Natural killer cell (primary cell): Measurements from ENCODE around the gene DDIAS. TPM values are rescaled to one million over a fixed set of nuclear protein-coding genes. Genes with fewer than 3 reads are reported as not detected.

Experiments
- ATAC-seq, 3 donors: fragments of 150-1000 bp in 2 of 3; fragments of 200-7000 bp in 1 of 3; cut with Tn5 transposase; 1 replicate in 1 of 3; 2 replicates in 2 of 3; pipeline ENCODE4 v1.10.0; 2021; ENCODE audit warnings: mild to moderate bottlenecking in 2 of 3, moderate library complexity in 2 of 3
- DNase-seq, 2 donors: peaks; one replicate each; pipeline versions ENCODE4 v3.0.0 to v3.0.0-alpha.2; 2013 to 2021; ENCODE audit warnings: mixed read lengths in 1 of 2
- H3K27ac ChIP-seq: one replicate; pipeline ENCODE4 v1.5.1; 2013; ENCODE audit warnings: mild to moderate bottlenecking, low read length
- H3K27me3 ChIP-seq: one replicate; pipeline ENCODE4 v1.6.1; 2013; ENCODE audit warnings: low read length; ENCODE audit not compliant: control insufficient read depth, insufficient read depth
- H3K36me3 ChIP-seq: one replicate; pipeline ENCODE4 v1.6.1; 2013; ENCODE audit warnings: low read length; ENCODE audit not compliant: control insufficient read depth, insufficient read depth
- H3K4me1 ChIP-seq: one replicate; pipeline ENCODE4 v1.6.1; 2013; ENCODE audit warnings: low read length; ENCODE audit not compliant: control insufficient read depth, insufficient read depth
- H3K4me3 ChIP-seq: one replicate; pipeline ENCODE4 v1.5.1; 2013; ENCODE audit warnings: low read length
- H3K9me3 ChIP-seq: one replicate; pipeline ENCODE4 v1.6.1; 2013; ENCODE audit warnings: low read length; ENCODE audit not compliant: control insufficient read depth, insufficient read depth
- H3K27ac Mint-ChIP-seq, 2 donors: one replicate each; pipeline ENCODE4 v1.8.0; 2022; ENCODE audit warnings: mild to moderate bottlenecking in 2 of 2, mixed read lengths in 2 of 2, moderate library complexity in 1 of 2
- H3K27me3 Mint-ChIP-seq, 2 donors: one replicate each; pipeline ENCODE4 v1.8.0; 2022; ENCODE audit warnings: low read depth in 2 of 2, mixed read lengths in 2 of 2
- H3K36me3 Mint-ChIP-seq: one replicate; pipeline ENCODE4 v1.8.0; 2022; ENCODE audit warnings: mixed read lengths
- H3K4me1 Mint-ChIP-seq, 2 donors: one replicate each; pipeline ENCODE4 v1.8.0; 2022; ENCODE audit warnings: mixed read lengths in 2 of 2
- H3K4me3 Mint-ChIP-seq: one replicate; pipeline ENCODE4 v1.8.0; 2022; ENCODE audit warnings: mild to moderate bottlenecking, moderate library complexity, mixed read lengths
- H3K9me3 Mint-ChIP-seq, 2 donors: one replicate each; pipeline ENCODE4 v1.8.0; 2022; ENCODE audit warnings: mixed read lengths in 2 of 2
- WGBS: methylation state at CpG from one replicate; pipeline ENCODE4 v1.1.7; 2013; ENCODE audit warnings: missing lambda C conversion rate; ENCODE audit not compliant: insufficient coverage; 5-methylcytosine and 5-hydroxymethylcytosine counted together
- intact Hi-C: fragments of 100-400 bp; cut with micrococcal nuclease; formaldehyde crosslinking; loops from one replicate; pipeline ENCODE4 v1.14.2; 2022
- total RNA-seq, 4 donors: library from RNA; stranded (reverse); fragments of 120-200 nt in 1 of 4; gene quantifications; one replicate each; pipeline versions ENCODE4 v1.2.3 to v1.2.4, GENCODE V29; 2013 to 2022
- TF ChIP-seq, protein P1 (sequence below): fragments of 200-600 bp; IDR thresholded peaks from one replicate; pipeline ENCODE4 v1.8.0; 2022; ENCODE audit warnings: antibody characterized with exemption

Gene DDIAS
- total RNA-seq, 3 donors from 2014 or later (not counting 1 experiment from before 2014, with no cell fraction given): 0.89 to 2.4 (median 1.8) TPM

DNA sequence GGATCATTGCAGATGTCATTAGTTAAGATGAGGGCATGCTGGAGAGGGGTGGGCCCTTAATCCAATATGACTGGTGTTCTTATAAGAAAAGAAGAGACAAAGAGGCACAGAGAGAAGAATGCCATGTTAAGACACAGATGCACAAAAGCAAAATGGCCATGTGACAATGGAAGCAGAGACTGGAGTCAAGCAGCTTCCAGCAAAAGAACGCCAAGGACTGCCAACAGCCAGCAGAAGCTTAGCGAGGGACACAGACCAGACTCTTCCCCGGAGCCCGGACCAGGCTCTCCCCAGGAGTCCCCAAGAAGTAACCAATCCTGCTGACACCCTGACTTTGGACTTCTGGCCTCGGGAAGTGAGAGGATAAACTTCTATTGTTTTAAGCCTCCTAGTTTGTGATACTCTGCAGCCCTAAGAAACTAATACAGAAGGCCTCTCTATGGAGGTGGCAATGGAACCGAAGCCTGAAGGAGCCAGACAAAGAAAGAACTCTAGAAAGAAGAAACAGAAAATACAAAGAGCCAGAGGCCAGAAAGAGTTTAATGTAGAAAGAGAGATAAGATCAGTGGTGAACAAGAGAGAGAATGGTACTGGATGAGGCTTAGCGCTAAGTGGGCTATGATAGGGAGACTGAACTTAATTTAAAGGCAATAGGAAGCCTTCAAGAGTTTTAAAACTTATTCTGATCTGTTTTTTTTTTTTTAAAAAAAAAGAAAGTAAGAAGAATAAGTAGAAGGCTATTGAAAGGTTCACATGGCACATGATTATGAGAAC, 29.0 kb upstream of the DDIAS start:
- 89% methylated on average over 7 of the region's 7 CpGs for WGBS
- ATAC-seq (no peak), DNase-seq (no peak)
- Mint-ChIP-seq H3K27ac (no peak overlapping the region), H3K27me3 (no peaks in the 10 kb centered on the region), H3K9me3 (no peaks in the 10 kb centered on the region), H3K4me1 (peaks cover 19 to 22% of the 10 kb centered on the region in 2 donors), H3K4me3 (no peak overlapping the region), H3K36me3 (no peaks in the 10 kb centered on the region)
- TF ChIP-seq, protein P1, sequence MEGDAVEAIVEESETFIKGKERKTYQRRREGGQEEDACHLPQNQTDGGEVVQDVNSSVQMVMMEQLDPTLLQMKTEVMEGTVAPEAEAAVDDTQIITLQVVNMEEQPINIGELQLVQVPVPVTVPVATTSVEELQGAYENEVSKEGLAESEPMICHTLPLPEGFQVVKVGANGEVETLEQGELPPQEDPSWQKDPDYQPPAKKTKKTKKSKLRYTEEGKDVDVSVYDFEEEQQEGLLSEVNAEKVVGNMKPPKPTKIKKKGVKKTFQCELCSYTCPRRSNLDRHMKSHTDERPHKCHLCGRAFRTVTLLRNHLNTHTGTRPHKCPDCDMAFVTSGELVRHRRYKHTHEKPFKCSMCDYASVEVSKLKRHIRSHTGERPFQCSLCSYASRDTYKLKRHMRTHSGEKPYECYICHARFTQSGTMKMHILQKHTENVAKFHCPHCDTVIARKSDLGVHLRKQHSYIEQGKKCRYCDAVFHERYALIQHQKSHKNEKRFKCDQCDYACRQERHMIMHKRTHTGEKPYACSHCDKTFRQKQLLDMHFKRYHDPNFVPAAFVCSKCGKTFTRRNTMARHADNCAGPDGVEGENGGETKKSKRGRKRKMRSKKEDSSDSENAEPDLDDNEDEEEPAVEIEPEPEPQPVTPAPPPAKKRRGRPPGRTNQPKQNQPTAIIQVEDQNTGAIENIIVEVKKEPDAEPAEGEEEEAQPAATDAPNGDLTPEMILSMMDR: no peak
- Histone ChIP-seq H3K27ac (no peak overlapping the region), H3K27me3 (no peaks in the 10 kb centered on the region), H3K9me3 (peaks cover 4% of the 10 kb centered on the region), H3K4me1 (peaks cover 2% of the 10 kb centered on the region), H3K4me3 (no peak overlapping the region), H3K36me3 (no peaks in the 10 kb centered on the region)
- intact Hi-C loops: no loop called here

DNA sequence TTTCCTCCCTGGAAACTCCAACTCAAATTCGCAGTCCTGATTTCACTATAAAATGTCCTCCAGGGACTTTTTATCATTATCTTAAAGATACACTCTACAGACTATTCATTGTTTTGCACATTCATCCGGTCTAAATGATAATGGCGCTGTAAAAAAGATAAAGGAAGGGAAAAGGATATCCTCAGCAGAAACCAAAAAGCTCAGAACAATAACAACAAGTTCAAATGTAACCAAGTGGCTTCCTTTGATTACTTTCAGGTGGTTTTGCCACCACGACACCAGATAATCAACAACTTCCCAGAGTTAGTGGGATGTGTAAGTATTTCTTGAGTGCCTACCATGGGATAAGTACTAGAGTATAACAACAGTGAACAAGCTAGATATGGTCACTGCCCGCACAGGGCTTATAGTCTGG, 27.6 kb upstream of the DDIAS start:
- Histone ChIP-seq H3K4me3 (no peak overlapping the region), H3K4me1 (no peaks in the 10 kb centered on the region), H3K27me3 (no peaks in the 10 kb centered on the region), H3K9me3 (peaks cover 4% of the 10 kb centered on the region), H3K27ac (no peak overlapping the region), H3K36me3 (no peaks in the 10 kb centered on the region)
- WGBS: 45% methylated on average over 2 of the region's 5 CpGs
- peak in 1 of 2 donors; percentile 23 for DNase-seq
- Mint-ChIP-seq H3K27me3 (no peaks in the 10 kb centered on the region), H3K4me1 (peaks cover 16 to 20% of the 10 kb centered on the region in 2 donors), H3K27ac (no peak overlapping the region), H3K9me3 (no peaks in the 10 kb centered on the region), H3K36me3 (no peaks in the 10 kb centered on the region), H3K4me3 (no peak overlapping the region)
- intact Hi-C loops: no loop called here
- ATAC-seq: no peak
- TF ChIP-seq, protein P1: no peak

DNA sequence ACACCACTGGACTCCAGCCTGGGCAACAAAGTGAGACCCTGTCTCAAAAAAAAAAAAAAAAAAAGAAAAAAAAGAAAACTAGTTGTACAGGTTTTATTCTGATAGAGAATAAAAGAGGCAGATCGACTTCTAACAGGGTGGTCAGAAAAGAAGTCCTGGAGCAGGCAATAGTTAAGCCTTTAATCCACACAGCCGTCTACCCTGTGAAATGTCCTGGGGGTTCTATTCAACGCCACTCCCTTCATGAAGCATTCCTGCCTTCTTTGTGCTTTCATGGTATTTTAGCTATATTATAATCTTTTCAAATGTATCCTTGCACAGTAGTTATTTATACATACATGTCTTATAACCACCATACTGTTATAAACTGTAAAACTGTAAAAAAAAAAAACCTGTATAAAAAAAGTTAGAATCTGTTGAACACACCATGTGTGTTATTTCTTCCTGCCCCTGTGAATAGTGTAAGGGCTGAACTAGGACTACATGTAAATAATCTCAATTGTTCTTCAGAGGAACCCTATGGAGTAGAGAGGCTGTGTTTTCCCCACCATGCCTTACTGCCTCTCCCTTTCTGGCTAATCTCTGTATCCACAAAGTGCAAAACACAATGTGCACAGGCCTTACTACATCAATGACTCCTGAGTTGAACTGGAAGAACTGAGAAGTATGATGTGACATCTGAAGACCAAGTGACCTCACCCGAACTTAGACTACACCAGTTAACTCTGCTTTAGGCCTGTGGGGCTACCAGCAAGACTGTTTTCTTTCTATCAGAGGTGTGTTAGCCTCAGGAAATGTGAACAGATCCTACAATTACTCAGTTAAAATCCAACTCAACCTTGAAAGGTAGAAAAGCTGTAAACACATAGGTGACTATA, 26.7 kb upstream of the DDIAS start:
- Mint-ChIP-seq H3K9me3 (no peaks in the 10 kb centered on the region), H3K27ac (peak overlapping the region; percentile 56 to 61), H3K4me1 (peaks cover 16 to 20% of the 10 kb centered on the region in 2 donors), H3K36me3 (no peaks in the 10 kb centered on the region), H3K27me3 (no peaks in the 10 kb centered on the region), H3K4me3 (no peak overlapping the region)
- H3K27ac ChIP-seq: no peak overlapping the region
- intact Hi-C loops: no loop called here
- H3K27me3 ChIP-seq: no peaks in the 10 kb centered on the region
- DNase-seq (no peak), ATAC-seq (no peak)
- no peaks in the 10 kb centered on the region for H3K4me1 ChIP-seq
- no peaks in the 10 kb centered on the region for H3K36me3 ChIP-seq
- WGBS: 94% methylated on average over 3 of the region's 4 CpGs
- TF ChIP-seq, protein P1: no peak
- peaks cover 4% of the 10 kb centered on the region for H3K9me3 ChIP-seq
- H3K4me3 ChIP-seq: no peak overlapping the region
